Colonic mucosa (tissue), 4 donors: ENCODE results near the gene NDOR1. TPM values are rescaled to one million over a fixed set of nuclear protein-coding genes. Genes with fewer than 3 reads are reported as not detected.

Experiments
- DNase-seq: peaks from one replicate; pipeline ENCODE4 v3.0.0-alpha.2; 2020
- H3K27ac ChIP-seq: fragments of 200-600 bp; one replicate; pipeline ENCODE4 v1.8.0; 2021
- H3K27me3 ChIP-seq: fragments of 200-600 bp; one replicate; pipeline ENCODE4 v1.8.0; 2021
- H3K36me3 ChIP-seq: fragments of 200-600 bp; one replicate; pipeline ENCODE4 v1.8.0; 2021
- H3K4me1 ChIP-seq: fragments of 200-600 bp; one replicate; pipeline ENCODE4 v1.8.0; 2021; ENCODE audit warnings: mild to moderate bottlenecking
- H3K4me3 ChIP-seq: fragments of 200-600 bp; one replicate; pipeline ENCODE4 v1.8.0; 2021
- H3K9ac ChIP-seq, 2 donors: one replicate each; pipeline ENCODE4 v1.7.0; 2013; ENCODE audit warnings: control low read depth in 2 of 2, low read depth in 2 of 2, low read length in 2 of 2
- H3K9me3 ChIP-seq: fragments of 200-600 bp; one replicate; pipeline ENCODE4 v1.8.0; 2021
- CTCF ChIP-seq: fragments of 200-600 bp; IDR thresholded peaks from one replicate; pipeline ENCODE4 v1.8.0; 2022; ENCODE audit warnings: antibody characterized with exemption, mild to moderate bottlenecking
- intact Hi-C: fragments of 100-400 bp; cut with DNase I; formaldehyde crosslinking; loops from one replicate; pipeline ENCODE4 v1.14.1; 2022
- total RNA-seq, 2 donors: library from RNA; stranded (reverse); fragmentation: NEBNext Ultra II Directional in 1 of 2; extraction: Animal tissue kit (Norgen Biotek cat#: 25700) in 1 of 2; gene quantifications; one replicate each; pipeline ENCODE4 v1.2.1, GENCODE V29; 2021
- donor health status: healthy.
- donor health status: DM: no; HTN: no; CAD: no.
- donor health status: DM: no; HTN: no; CAD: no.

NDOR1 gene
- total RNA-seq, 2 donors from 2014 or later, result 11.7 to 36.9 TPM

GRCh38 chr9:137222190-137223077 is 16.9 kb downstream of the NDOR1 start, which contains the start of gene RNF208:
TSS of gene RNF208 (minus strand) at chr9:137222240. CDS start at chr9:137221212, 1,028 bp downstream.
- peak within 1 kb of the TSS; percentile 83 for H3K27ac ChIP-seq
- intact Hi-C loops, result no loop called here
- TF ChIP-seq CTCF, result no peak
- H3K9me3 ChIP-seq, result no peaks in the 10 kb centered on the region
- no peaks in the 10 kb centered on the region for H3K36me3 ChIP-seq
- H3K4me1 ChIP-seq, result peaks cover 23% of the 10 kb centered on the region
- H3K9ac ChIP-seq, result peak within 1 kb of the TSS; percentile 73 to 79
- H3K27me3 ChIP-seq, result no peaks in the 10 kb centered on the region
- peak within 1 kb of the TSS; percentile 70 for H3K4me3 ChIP-seq
- DNase-seq, result peak; percentile 54

- no peaks in the 10 kb centered on the region for H3K36me3 ChIP-seq
- peak; percentile 98 for DNase-seq
- H3K9me3 ChIP-seq, result no peaks in the 10 kb centered on the region
- H3K4me3 ChIP-seq, result peak overlapping the region; percentile 70
- peak overlapping the region; percentile 87 to 97 for H3K9ac ChIP-seq
- peak overlapping the region; percentile 83 for H3K27ac ChIP-seq
- intact Hi-C loops, result no loop called here
- H3K27me3 ChIP-seq, result peaks cover under 1% of the 10 kb centered on the region
- no peak for TF ChIP-seq CTCF
- H3K4me1 ChIP-seq, result peaks cover 25% of the 10 kb centered on the region
These were observed 17.8 kb downstream of the NDOR1 start for GRCh38 chr9:137223078-137223970.

GRCh38 chr9:137224830-137225694 is 19.6 kb downstream of the NDOR1 start, which contains the start of gene CYSRT1:
TSS of gene CYSRT1 (plus strand) at chr9:137225174. CDS start at chr9:137225622, 448 bp downstream.
- DNase-seq, result peak; percentile 49
- Histone ChIP-seq H3K9ac (peak within 1 kb of the TSS; percentile 87 to 97), H3K27me3 (peaks cover 18% of the 10 kb centered on the region), H3K4me1 (peaks cover 31% of the 10 kb centered on the region), H3K4me3 (peak within 1 kb of the TSS; percentile 70), H3K27ac (peak within 1 kb of the TSS; percentile 83), H3K36me3 (no peaks in the 10 kb centered on the region), H3K9me3 (no peaks in the 10 kb centered on the region)
- intact Hi-C loops, result loop anchor here (5.0 kb wide), 1 partner anchor 38 kb away; the partner anchor contains the start of genes ANAPC2 and SSNA1
- TF ChIP-seq CTCF, result no peak

GRCh38 chr9:137225699-137226331 is 20.3 kb downstream of the NDOR1 start:
- no peak overlapping the region for H3K4me3 ChIP-seq
- no peak overlapping the region for H3K9ac ChIP-seq
- H3K9me3 ChIP-seq, result no peaks in the 10 kb centered on the region
- no peak for DNase-seq
- no peak for TF ChIP-seq CTCF
- peaks cover 32% of the 10 kb centered on the region for H3K4me1 ChIP-seq
- peaks cover 20% of the 10 kb centered on the region for H3K27me3 ChIP-seq
- no peaks in the 10 kb centered on the region for H3K36me3 ChIP-seq
- intact Hi-C loops, result loop anchor here (2.0 to 5.0 kb wide), 2 partner anchors 39 to 105 kb away; partner anchors contain the start of genes ANAPC2 and SSNA1
- H3K27ac ChIP-seq, result no peak overlapping the region
